Smooth muscle cell (in vitro differentiated cells): ENCODE results near the gene SERPINF2. TPM values are rescaled to one million over a fixed set of nuclear protein-coding genes. Genes with fewer than 3 reads are reported as not detected.

Source experiments
- DNase-seq: peaks from one replicate; lab custom pipeline; 2025; ENCODE audit not compliant: unreplicated experiment; lab: John Stamatoyannopoulos, UW
- H2AFZ ChIP-seq: fragments of 200-600 bp; sonication (generic); 2 replicates; pipeline ENCODE4 v1.6.0; 2016; ENCODE audit warnings: antibody characterized with exemption, low read depth, mild to moderate bottlenecking
- H3F3A ChIP-seq: fragments of 200-600 bp; sonication (generic); 2 replicates; pipeline ENCODE4 v1.6.0; 2017; ENCODE audit warnings: antibody characterized with exemption, low read depth
- H3K27ac ChIP-seq: fragments of 200-600 bp; sonication (generic); 2 replicates; pipeline ENCODE4 v1.5.1; 2016; ENCODE audit warnings: low read depth, mild to moderate bottlenecking
- H3K27me3 ChIP-seq: fragments of 200-600 bp; sonication (generic); 2 replicates; pipeline ENCODE4 v1.6.1; 2016; ENCODE audit warnings: low read depth, mild to moderate bottlenecking
- H3K36me3 ChIP-seq: fragments of 200-600 bp; sonication (generic); 2 replicates; pipeline ENCODE4 v1.5.1; 2016; ENCODE audit warnings: low read depth
- H3K4me1 ChIP-seq: fragments of 200-600 bp; sonication (generic); 2 replicates; pipeline ENCODE4 v1.5.1; 2016; ENCODE audit warnings: low read depth
- H3K4me2 ChIP-seq: fragments of 200-600 bp; sonication (generic); 2 replicates; pipeline ENCODE4 v1.6.0; 2016; ENCODE audit warnings: mild to moderate bottlenecking
- H3K4me3 ChIP-seq: fragments of 200-600 bp; sonication (generic); 2 replicates; pipeline ENCODE4 v1.5.1; 2016; ENCODE audit warnings: mild to moderate bottlenecking
- H3K79me2 ChIP-seq: fragments of 200-600 bp; sonication (generic); 2 replicates; pipeline ENCODE4 v1.6.0; 2016; ENCODE audit warnings: low read depth, mild to moderate bottlenecking
- H3K9ac ChIP-seq: fragments of 200-600 bp; sonication (generic); 2 replicates; pipeline ENCODE4 v1.6.0; 2016; ENCODE audit warnings: low read depth
- H3K9me3 ChIP-seq: fragments of 200-600 bp; sonication (generic); replicated peaks from 2 replicates; pipeline ENCODE4 v1.5.1; 2016; ENCODE audit warnings: low read depth
- H4K20me1 ChIP-seq: fragments of 200-600 bp; sonication (generic); 2 replicates; pipeline ENCODE4 v1.6.0; 2016; ENCODE audit warnings: low read depth
- WGBS: methylation state at CpG from one replicate; pipeline ENCODE4 v1.1.7; 2016; ENCODE audit warnings: low lambda C conversion rate; 5-methylcytosine and 5-hydroxymethylcytosine counted together
- polyA plus RNA-seq: library from polyadenylated mRNA; unstranded; fragments of >200 nt; fragmentation: Nextera tagmentation; extraction: Ambion mirVana; gene quantifications from 2 replicates; pipeline ENCODE4 v1.2.1, GENCODE V29; 2016
- total RNA-seq: library from RNA; depleted of rRNA; stranded (reverse); fragments of >200 nt; gene quantifications from 2 replicates; pipeline ENCODE4 v1.2.3, GENCODE V29; 2014
- TF ChIP-seq, protein P1 (sequence below): fragments of 200-600 bp; sonication (generic); IDR thresholded peaks from 2 replicates; pipeline ENCODE4 v1.5.1; 2017; ENCODE audit warnings: borderline replicate concordance, mild to moderate bottlenecking, antibody characterized with exemption; ENCODE audit not compliant: insufficient read depth, poor library complexity, severe bottlenecking

SERPINF2 gene
- total and polyA plus RNA-seq, 2 experiments from 2014 or later = 0.18 to 0.22 TPM

- Histone ChIP-seq H3K9ac (no peak overlapping the region), H2AFZ (no peak overlapping the region), H3K27me3 (no peaks in the 10 kb centered on the region), H4K20me1 (no peaks in the 10 kb centered on the region), H3K9me3 (no peaks in the 10 kb centered on the region), H3K36me3 (no peaks in the 10 kb centered on the region), H3K4me3 (no peak overlapping the region), H3K4me2 (no peak overlapping the region), H3K79me2 (no peaks in the 10 kb centered on the region), H3F3A (no peaks in the 10 kb centered on the region), H3K27ac (no peak overlapping the region), H3K4me1 (peaks cover 9% of the 10 kb centered on the region)
- 57% methylated on average over 8 of the region's 9 CpGs for WGBS
- TF ChIP-seq, protein P1, sequence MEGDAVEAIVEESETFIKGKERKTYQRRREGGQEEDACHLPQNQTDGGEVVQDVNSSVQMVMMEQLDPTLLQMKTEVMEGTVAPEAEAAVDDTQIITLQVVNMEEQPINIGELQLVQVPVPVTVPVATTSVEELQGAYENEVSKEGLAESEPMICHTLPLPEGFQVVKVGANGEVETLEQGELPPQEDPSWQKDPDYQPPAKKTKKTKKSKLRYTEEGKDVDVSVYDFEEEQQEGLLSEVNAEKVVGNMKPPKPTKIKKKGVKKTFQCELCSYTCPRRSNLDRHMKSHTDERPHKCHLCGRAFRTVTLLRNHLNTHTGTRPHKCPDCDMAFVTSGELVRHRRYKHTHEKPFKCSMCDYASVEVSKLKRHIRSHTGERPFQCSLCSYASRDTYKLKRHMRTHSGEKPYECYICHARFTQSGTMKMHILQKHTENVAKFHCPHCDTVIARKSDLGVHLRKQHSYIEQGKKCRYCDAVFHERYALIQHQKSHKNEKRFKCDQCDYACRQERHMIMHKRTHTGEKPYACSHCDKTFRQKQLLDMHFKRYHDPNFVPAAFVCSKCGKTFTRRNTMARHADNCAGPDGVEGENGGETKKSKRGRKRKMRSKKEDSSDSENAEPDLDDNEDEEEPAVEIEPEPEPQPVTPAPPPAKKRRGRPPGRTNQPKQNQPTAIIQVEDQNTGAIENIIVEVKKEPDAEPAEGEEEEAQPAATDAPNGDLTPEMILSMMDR = no peak
- DNase-seq = no peak
Measured at GRCh38 chr17:1750628-1751027, 8.0 kb downstream of the SERPINF2 start.

DNA sequence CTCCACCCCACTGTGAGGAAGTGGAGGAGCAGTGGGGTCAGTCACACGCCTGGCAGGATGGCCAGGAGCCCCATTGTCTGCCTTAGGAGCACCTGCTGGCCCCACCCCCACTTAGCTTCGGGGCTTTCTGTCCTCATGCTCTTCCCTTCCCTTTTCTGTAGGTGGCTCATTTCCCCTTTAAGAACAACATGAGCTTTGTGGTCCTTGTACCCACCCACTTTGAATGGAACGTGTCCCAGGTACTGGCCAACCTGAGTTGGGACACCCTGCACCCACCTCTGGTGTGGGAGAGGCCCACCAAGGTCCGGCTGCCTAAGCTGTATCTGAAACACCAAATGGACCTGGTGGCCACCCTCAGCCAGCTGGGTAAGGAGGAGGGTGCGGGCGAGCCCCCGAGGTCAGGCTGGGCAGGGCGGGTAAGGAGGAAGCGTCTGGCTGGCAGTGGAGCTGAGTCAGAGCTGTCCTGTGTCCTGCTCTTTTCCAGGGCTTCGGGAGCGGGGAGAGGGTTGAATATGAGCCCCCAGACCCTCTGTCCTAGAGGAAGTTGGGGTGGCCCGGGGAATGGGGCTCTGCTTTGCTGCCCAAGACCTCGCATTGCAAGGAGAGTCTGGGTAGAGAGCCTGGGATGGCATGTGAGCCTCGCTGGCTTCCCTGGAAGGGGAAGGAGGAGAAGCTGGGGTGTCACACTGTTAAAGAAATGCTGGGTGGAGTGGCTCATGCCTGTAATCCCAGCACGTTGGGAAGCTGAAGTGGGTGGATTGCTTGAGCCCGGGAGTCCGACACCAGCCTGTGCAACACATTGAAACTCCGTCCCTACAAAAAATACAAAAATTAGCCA is 10.0 kb downstream of the SERPINF2 start:
- H4K20me1 ChIP-seq = no peaks in the 10 kb centered on the region
- no peaks in the 10 kb centered on the region for H3K36me3 ChIP-seq
- no peaks in the 10 kb centered on the region for H3K79me2 ChIP-seq
- H3K27ac ChIP-seq = no peak overlapping the region
- no peak overlapping the region for H2AFZ ChIP-seq
- no peak overlapping the region for H3K4me3 ChIP-seq
- H3K4me2 ChIP-seq = peak overlapping the region; percentile 0
- DNase-seq = no peak
- no peaks in the 10 kb centered on the region for H3F3A ChIP-seq
- TF ChIP-seq, protein P1 = no peak
- no peaks in the 10 kb centered on the region for H3K27me3 ChIP-seq
- WGBS = 53% methylated on average over 17 of the region's 18 CpGs
- no peak overlapping the region for H3K9ac ChIP-seq
- H3K4me1 ChIP-seq = peaks cover 9% of the 10 kb centered on the region
- no peaks in the 10 kb centered on the region for H3K9me3 ChIP-seq

DNA sequence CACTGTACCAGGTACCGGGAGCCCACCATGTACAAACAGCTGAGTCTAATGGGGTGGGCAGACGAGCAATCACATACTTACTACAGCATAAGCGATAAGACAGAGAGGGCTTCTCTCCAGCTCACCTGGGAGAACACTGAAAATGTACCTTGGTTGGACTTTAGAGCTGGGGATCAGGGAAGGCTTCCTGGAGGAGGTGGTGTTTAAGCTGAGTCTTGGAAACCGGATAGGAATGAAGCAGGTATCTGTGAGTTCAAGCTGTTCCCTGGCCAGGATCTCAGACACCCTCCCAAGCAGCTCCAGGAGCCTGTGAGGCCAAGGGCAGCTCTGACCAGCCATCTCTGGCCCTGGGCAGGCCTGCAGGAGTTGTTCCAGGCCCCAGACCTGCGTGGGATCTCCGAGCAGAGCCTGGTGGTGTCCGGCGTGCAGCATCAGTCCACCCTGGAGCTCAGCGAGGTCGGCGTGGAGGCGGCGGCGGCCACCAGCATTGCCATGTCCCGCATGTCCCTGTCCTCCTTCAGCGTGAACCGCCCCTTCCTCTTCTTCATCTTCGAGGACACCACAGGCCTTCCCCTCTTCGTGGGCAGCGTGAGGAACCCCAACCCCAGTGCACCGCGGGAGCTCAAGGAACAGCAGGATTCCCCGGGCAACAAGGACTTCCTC is 11.2 kb downstream of the SERPINF2 start:
- H3K4me3 ChIP-seq = no peak overlapping the region
- H4K20me1 ChIP-seq = no peaks in the 10 kb centered on the region
- H3K79me2 ChIP-seq = no peaks in the 10 kb centered on the region
- no peaks in the 10 kb centered on the region for H3F3A ChIP-seq
- H3K4me1 ChIP-seq = peaks cover 9% of the 10 kb centered on the region
- WGBS = 94% methylated on average over 23 of the region's 23 CpGs
- H3K4me2 ChIP-seq = no peak overlapping the region
- H3K27me3 ChIP-seq = no peaks in the 10 kb centered on the region
- H3K27ac ChIP-seq = no peak overlapping the region
- no peaks in the 10 kb centered on the region for H3K36me3 ChIP-seq
- DNase-seq = no peak
- no peaks in the 10 kb centered on the region for H3K9me3 ChIP-seq
- TF ChIP-seq, protein P1 = no peak
- H3K9ac ChIP-seq = no peak overlapping the region
- H2AFZ ChIP-seq = no peak overlapping the region
